ENCODE measurements around the gene IFT80. TPM values are rescaled to one million over a fixed set of nuclear protein-coding genes. Genes with fewer than 3 reads are reported as not detected.

IFT80 gene
- polyA plus RNA-seq, 1 of the 3 experiments (the other 2 are of a cell fraction), result 10.5 TPM

GRCh38 chr3:160390565-160391138 lies 8.4 kb downstream of the IFT80 start:
- DNase-seq, result no peak
- no peak for TF ChIP-seq TAF1 (IDR thresholded peaks at IDR 0.05; ENCODE audit: borderline replicate concordance, low read depth, low read length)
- TF ChIP-seq NFIC (IDR thresholded peaks at IDR 0.05; ENCODE audit: borderline replicate concordance), result no peak
- no peak for TF ChIP-seq ZBTB33 (IDR thresholded peaks at IDR 0.05; ENCODE audit: borderline replicate concordance, low read depth)
- no peak for TF ChIP-seq PBX3 (IDR thresholded peaks at IDR 0.05)
- Histone ChIP-seq H3K27me3 (ENCODE audit: insufficient read depth) (no peaks in the 10 kb centered on the region), H3K36me3 (replicated peaks in 1 of 2; ENCODE audit: control insufficient read depth in 1 of 2, insufficient read depth in 2 of 2, low read length in 1 of 2) (no peaks in the 10 kb centered on the region), H3K9me3 (no peaks in the 10 kb centered on the region), H2AFZ (ENCODE audit: low read depth) (no peak overlapping the region), H3F3A (replicated peaks; ENCODE audit: insufficient read depth) (peaks cover 8% of the 10 kb centered on the region), H3K4me1 (ENCODE audit: control insufficient read depth in 1 of 2, insufficient read depth in 2 of 2, low read depth in 1 of 2, low read length in 1 of 2) (peaks cover 4 to 6% of the 10 kb centered on the region in 2 experiments; a peak in 2 of 4 replicates), H3K79me2 (ENCODE audit: insufficient read depth) (peaks cover 78% of the 10 kb centered on the region), H3K9ac (no peak overlapping the region), H3K4me2 (no peak overlapping the region), H4K20me1 (ENCODE audit: insufficient read depth) (no peaks in the 10 kb centered on the region), H3K4me3 (ENCODE audit: low read depth in 2 of 2, low read length in 1 of 2) (no peak overlapping the region), H3K27ac (ENCODE audit: low read depth in 2 of 2, low read length in 1 of 2) (no peak overlapping the region), H3K9me2 (no peaks in the 10 kb centered on the region)
- POLR2A ChIA-PET, result no interaction called here
- CTCF ChIA-PET, result interaction anchor here (1.1 to 1.3 kb wide), 2 partner anchors 13 to 22 kb away, joined by 3 read pairs; no protein-coding TSS in a partner anchor
- WGBS (ENCODE audit: low lambda C conversion rate), result 94% methylated on average over 3 of the region's 3 CpGs

DNA sequence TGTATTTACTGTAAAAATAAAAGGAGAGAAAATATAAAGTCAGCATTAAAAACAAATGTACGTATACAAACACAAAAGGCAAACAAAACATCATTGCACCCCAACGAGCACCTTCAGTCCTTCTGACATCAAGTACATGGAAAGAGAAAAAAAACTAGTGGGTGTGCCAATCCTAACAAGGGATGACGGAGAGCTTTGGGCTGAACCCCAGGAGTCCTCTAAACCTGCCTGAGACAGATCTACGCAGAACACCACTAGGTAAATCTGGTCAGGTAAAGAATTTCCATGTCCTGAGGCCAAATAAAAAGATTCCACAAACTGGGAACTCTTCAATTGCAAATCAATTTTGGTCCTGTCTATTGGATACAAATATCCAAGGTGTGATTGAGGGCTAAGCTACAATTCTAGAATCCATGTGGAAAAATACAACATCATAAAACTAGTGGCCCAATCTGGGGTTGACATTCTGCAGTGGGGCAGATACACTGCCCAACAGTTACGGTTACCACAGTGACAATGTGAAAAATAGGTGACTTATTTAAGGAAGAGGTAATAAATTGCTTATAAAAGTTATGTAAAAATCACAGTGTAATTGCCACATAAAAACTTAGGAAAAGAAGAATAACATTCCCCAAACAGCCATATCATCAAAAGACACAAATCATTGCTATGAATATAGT lies 14.2 kb downstream of the IFT80 start:
- CTCF ChIA-PET, result interaction anchor here (0.6 kb wide), 1 partner anchor 48 kb away, joined by 3 read pairs; no protein-coding TSS in a partner anchor
- Histone ChIP-seq H4K20me1 (ENCODE audit: insufficient read depth) (no peaks in the 10 kb centered on the region), H3K36me3 (replicated peaks in 1 of 2; ENCODE audit: control insufficient read depth in 1 of 2, insufficient read depth in 2 of 2, low read length in 1 of 2) (peaks cover 8 to 9% of the 10 kb centered on the region in 2 experiments), H3K4me2 (no peak overlapping the region), H3K4me3 (ENCODE audit: low read depth in 2 of 2, low read length in 1 of 2) (no peak overlapping the region), H3F3A (replicated peaks; ENCODE audit: insufficient read depth) (peaks cover 3% of the 10 kb centered on the region), H3K9me2 (no peaks in the 10 kb centered on the region), H3K9me3 (no peaks in the 10 kb centered on the region), H3K4me1 (ENCODE audit: control insufficient read depth in 1 of 2, insufficient read depth in 2 of 2, low read depth in 1 of 2, low read length in 1 of 2) (peaks cover 0 to 5% of the 10 kb centered on the region in 2 experiments; a peak in 1 of 4 replicates), H3K79me2 (ENCODE audit: insufficient read depth) (peaks cover 28% of the 10 kb centered on the region), H3K27ac (ENCODE audit: low read depth in 2 of 2, low read length in 1 of 2) (no peak overlapping the region), H3K9ac (no peak overlapping the region), H2AFZ (ENCODE audit: low read depth) (no peak overlapping the region), H3K27me3 (ENCODE audit: insufficient read depth) (no peaks in the 10 kb centered on the region)
- DNase-seq, result no peak
- POLR2A ChIA-PET, result no interaction called here
- no peak for TF ChIP-seq TAF1 (IDR thresholded peaks at IDR 0.05; ENCODE audit: borderline replicate concordance, low read depth, low read length)
- TF ChIP-seq ELF1 (IDR thresholded peaks at IDR 0.05), result no peak
- no peak for TF ChIP-seq IRF3 (IDR thresholded peaks at IDR 0.05; ENCODE audit: low read depth, low read length)
- no peak for TF ChIP-seq PBX3 (IDR thresholded peaks at IDR 0.05)
- TF ChIP-seq, protein P1, sequence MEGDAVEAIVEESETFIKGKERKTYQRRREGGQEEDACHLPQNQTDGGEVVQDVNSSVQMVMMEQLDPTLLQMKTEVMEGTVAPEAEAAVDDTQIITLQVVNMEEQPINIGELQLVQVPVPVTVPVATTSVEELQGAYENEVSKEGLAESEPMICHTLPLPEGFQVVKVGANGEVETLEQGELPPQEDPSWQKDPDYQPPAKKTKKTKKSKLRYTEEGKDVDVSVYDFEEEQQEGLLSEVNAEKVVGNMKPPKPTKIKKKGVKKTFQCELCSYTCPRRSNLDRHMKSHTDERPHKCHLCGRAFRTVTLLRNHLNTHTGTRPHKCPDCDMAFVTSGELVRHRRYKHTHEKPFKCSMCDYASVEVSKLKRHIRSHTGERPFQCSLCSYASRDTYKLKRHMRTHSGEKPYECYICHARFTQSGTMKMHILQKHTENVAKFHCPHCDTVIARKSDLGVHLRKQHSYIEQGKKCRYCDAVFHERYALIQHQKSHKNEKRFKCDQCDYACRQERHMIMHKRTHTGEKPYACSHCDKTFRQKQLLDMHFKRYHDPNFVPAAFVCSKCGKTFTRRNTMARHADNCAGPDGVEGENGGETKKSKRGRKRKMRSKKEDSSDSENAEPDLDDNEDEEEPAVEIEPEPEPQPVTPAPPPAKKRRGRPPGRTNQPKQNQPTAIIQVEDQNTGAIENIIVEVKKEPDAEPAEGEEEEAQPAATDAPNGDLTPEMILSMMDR (IDR thresholded peaks at IDR 0.05), result no peak
- TF ChIP-seq FOSL2 (IDR thresholded peaks at IDR 0.05; ENCODE audit: borderline replicate concordance, low read depth), result no peak
- WGBS (ENCODE audit: low lambda C conversion rate), result 95% methylated on average over 5 of the region's 5 CpGs
